B cell (primary cell): ENCODE results near the gene NEBL. TPM values are rescaled to one million over a fixed set of nuclear protein-coding genes. Genes with fewer than 3 reads are reported as not detected.

Experiments used
- ATAC-seq: fragments of 200-7000 bp; cut with Tn5 transposase; one replicate; pipeline ENCODE4 v1.10.0; 2021; ENCODE audit warnings: low read depth, mild to moderate bottlenecking, moderate number of reproducible peaks, moderate library complexity
- CTCF ChIA-PET: fragments of 350-600 bp; sonication (Branson Sonifier 250); formaldehyde crosslinking; loops from one replicate; lab custom pipeline; 2021; ENCODE audit warnings: antibody characterized with exemption, inconsistent platforms; lab: Charles Lee
- POLR2A ChIA-PET: fragments of 350-600 bp; sonication (Branson Sonifier 250); formaldehyde crosslinking; loops from one replicate; lab custom pipeline; 2021; ENCODE audit warnings: antibody characterized with exemption; lab: Charles Lee
- DNase-seq: peaks from one replicate; pipeline ENCODE4 v3.0.0; 2013
- H2AFZ ChIP-seq: 2 replicates; pipeline ENCODE4 v1.6.1; 2012; ENCODE audit warnings: mild to moderate bottlenecking, low read depth, low read length; ENCODE audit not compliant: insufficient read depth, poor library complexity, severe bottlenecking
- H3K27ac ChIP-seq, 2 donors: 1 replicate in 1 of 2; 2 replicates in 1 of 2; pipeline ENCODE4 v1.5.1; 2012 to 2013; ENCODE audit warnings: low read length in 2 of 2, mild to moderate bottlenecking in 2 of 2, moderate library complexity in 1 of 2
- H3K27me3 ChIP-seq, 4 experiments: fragments of 200-600 bp in 1 of 4; sonication (generic) in 1 of 4; replicated peaks in 1 of 4; 1 replicate in 2 of 4; 2 replicates in 2 of 4; pipeline versions ENCODE4 v1.6.1 to v1.7.0; 2013 to 2016; ENCODE audit warnings: low read length in 3 of 4, mild to moderate bottlenecking in 2 of 4, mixed read lengths in 1 of 4, moderate library complexity in 1 of 4; ENCODE audit not compliant: insufficient read depth in 4 of 4, control insufficient read depth in 3 of 4; ENCODE audit errors: control extremely low read depth in 1 of 4
- H3K36me3 ChIP-seq, 2 experiments: replicated peaks in 1 of 2; 1 replicate in 1 of 2; 2 replicates in 1 of 2; pipeline versions ENCODE4 v1.6.1 to v1.7.1; 2013; ENCODE audit warnings: low read length in 1 of 2; ENCODE audit not compliant: insufficient read depth in 2 of 2, control insufficient read depth in 1 of 2; ENCODE audit errors: control extremely low read depth in 1 of 2, extremely low read depth in 1 of 2
- H3K4me1 ChIP-seq, 2 donors: fragments of 200-600 bp in 1 of 2; sonication (generic) in 1 of 2; 1 replicate in 1 of 2; 2 replicates in 1 of 2; pipeline versions ENCODE4 v1.5.1 to v1.6.1; 2013 to 2017; ENCODE audit warnings: low read length in 2 of 2; ENCODE audit not compliant: control insufficient read depth in 2 of 2, insufficient read depth in 2 of 2
- H3K4me2 ChIP-seq: replicated peaks from 2 replicates; pipeline ENCODE3; 2012; ENCODE audit warnings: mild to moderate bottlenecking, low read depth, low read length; ENCODE audit not compliant: poor library complexity, severe bottlenecking
- H3K4me3 ChIP-seq, 5 experiments: fragments of 200-600 bp in 1 of 5; sonication (generic) in 1 of 5; 1 replicate in 3 of 5; 2 replicates in 2 of 5; pipeline versions ENCODE4 v1.5.1 to v1.7.0; 2011 to 2016; ENCODE audit warnings: low read length in 4 of 5, mild to moderate bottlenecking in 4 of 5, low read depth in 2 of 5, control low read depth in 1 of 5, moderate library complexity in 1 of 5; ENCODE audit not compliant: insufficient read depth in 1 of 5; ENCODE audit errors: control extremely low read depth in 1 of 5, extremely low read depth in 1 of 5
- H3K79me2 ChIP-seq: fragments of 200-600 bp; sonication (generic); one replicate; pipeline ENCODE4 v1.6.0; 2016; ENCODE audit warnings: low read length; ENCODE audit not compliant: control insufficient read depth, insufficient read depth
- H3K9ac ChIP-seq: fragments of 200-600 bp; sonication (generic); 2 replicates; pipeline ENCODE4 v1.6.1; 2017; ENCODE audit warnings: mild to moderate bottlenecking, low read length, moderate library complexity
- H3K9me3 ChIP-seq, 3 donors: one replicate each; pipeline versions ENCODE4 v1.6.1 to v1.7.1; 2013; ENCODE audit warnings: low read length in 2 of 3; ENCODE audit not compliant: control insufficient read depth in 2 of 3, insufficient read depth in 1 of 3; ENCODE audit errors: control extremely low read depth in 1 of 3
- H4K20me1 ChIP-seq: 2 replicates; pipeline ENCODE4 v1.6.0; 2012; ENCODE audit warnings: mild to moderate bottlenecking, low read length; ENCODE audit not compliant: insufficient read depth, control insufficient read depth, poor library complexity, severe bottlenecking
- H3K27ac Mint-ChIP-seq: one replicate; pipeline ENCODE4 v1.8.0; 2021; ENCODE audit warnings: mixed read lengths
- H3K27me3 Mint-ChIP-seq: one replicate; pipeline ENCODE4 v1.8.0; 2021; ENCODE audit warnings: mixed read lengths
- H3K4me1 Mint-ChIP-seq: one replicate; pipeline ENCODE4 v1.8.0; 2021; ENCODE audit warnings: mixed read lengths
- H3K4me3 Mint-ChIP-seq: one replicate; pipeline ENCODE4 v1.8.0; 2021; ENCODE audit warnings: mixed read lengths
- H3K9me3 Mint-ChIP-seq: one replicate; pipeline ENCODE4 v1.8.0; 2022; ENCODE audit warnings: mixed read lengths; ENCODE audit not compliant: insufficient read depth
- CTCF ChIP-seq: fragments of 200-600 bp; IDR thresholded peaks from one replicate; pipeline ENCODE4 v1.8.0; 2022; ENCODE audit warnings: antibody characterized with exemption, mild to moderate bottlenecking
- EZH2 ChIP-seq: IDR thresholded peaks from 2 replicates; pipeline ENCODE4 v1.6.1; 2012; ENCODE audit warnings: borderline replicate concordance, low read depth, mild to moderate bottlenecking, moderate library complexity, low read length; ENCODE audit not compliant: insufficient read depth, poor library complexity, severe bottlenecking
- WGBS: methylation state at CpG from one replicate; pipeline ENCODE4 v1.1.5; 2013; ENCODE audit warnings: missing lambda C conversion rate; ENCODE audit not compliant: insufficient coverage; 5-methylcytosine and 5-hydroxymethylcytosine counted together
- intact Hi-C: fragments of 100-400 bp; cut with micrococcal nuclease; formaldehyde crosslinking; loops from one replicate; pipeline ENCODE4 v1.10.0; 2022
- polyA plus RNA-seq: library from polyadenylated mRNA; depleted of rRNA; stranded (reverse); fragments of >200 nt; gene quantifications from 2 replicates; pipeline ENCODE4 v1.2.3, GENCODE V29; 2012
- total RNA-seq, 2 donors: library from RNA; stranded (reverse); fragments of 120-200 nt in 1 of 2; gene quantifications; 1 replicate in 1 of 2; 2 replicates in 1 of 2; pipeline versions ENCODE4 v1.2.3 to v1.2.4, GENCODE V29; 2013 to 2022

The NEBL gene
- total and polyA plus RNA-seq, 2 donors (not counting 1 experiment from before 2014, with no cell fraction given) = not detected

GRCh38 chr10:20769481-20769880 lies 127.6 kb downstream of the NEBL start:
- no peaks in the 10 kb centered on the region for H3K36me3 ChIP-seq
- no peaks in the 10 kb centered on the region for H3K79me2 ChIP-seq
- ATAC-seq (no peak), DNase-seq (no peak)
- H4K20me1 ChIP-seq = no peaks in the 10 kb centered on the region
- Mint-ChIP-seq H3K27me3 (no peaks in the 10 kb centered on the region), H3K4me1 (no peaks in the 10 kb centered on the region), H3K27ac (no peak overlapping the region), H3K4me3 (no peak overlapping the region), H3K9me3 (peaks cover 2% of the 10 kb centered on the region)
- TF ChIP-seq EZH2 (no peak), CTCF (no peak)
- ChIA-PET POLR2A (no interaction called here), CTCF (no interaction called here)
- WGBS = no CpG with 5 or more reads among the region's 3 CpGs
- no peaks in the 10 kb centered on the region for H3K4me1 ChIP-seq
- no peak overlapping the region for H3K4me2 ChIP-seq
- H3K9me3 ChIP-seq = no peaks in the 10 kb centered on the region
- H3K27me3 ChIP-seq = no peaks in the 10 kb centered on the region
- no peak overlapping the region for H3K9ac ChIP-seq
- H3K4me3 ChIP-seq = no peak overlapping the region
- intact Hi-C loops = no loop called here
- H2AFZ ChIP-seq = no peak overlapping the region
- H3K27ac ChIP-seq = no peak overlapping the region

GRCh38 chr10:20768843-20769242 lies 128.3 kb downstream of the NEBL start:
- Histone ChIP-seq H3K4me3 (no peak overlapping the region), H3K79me2 (no peaks in the 10 kb centered on the region), H3K9ac (no peak overlapping the region), H2AFZ (no peak overlapping the region), H3K4me2 (no peak overlapping the region), H4K20me1 (no peaks in the 10 kb centered on the region), H3K36me3 (no peaks in the 10 kb centered on the region), H3K4me1 (no peaks in the 10 kb centered on the region), H3K27ac (no peak overlapping the region), H3K9me3 (no peaks in the 10 kb centered on the region), H3K27me3 (no peaks in the 10 kb centered on the region)
- no peak overlapping the region for H3K27ac Mint-ChIP-seq
- no peaks in the 10 kb centered on the region for H3K27me3 Mint-ChIP-seq
- H3K4me3 Mint-ChIP-seq = no peak overlapping the region
- intact Hi-C loops = no loop called here
- WGBS = no CpG with 5 or more reads among the region's 3 CpGs
- ChIA-PET POLR2A (no interaction called here), CTCF (no interaction called here)
- ATAC-seq (no peak), DNase-seq (no peak)
- no peaks in the 10 kb centered on the region for H3K4me1 Mint-ChIP-seq
- TF ChIP-seq EZH2 (no peak), CTCF (no peak)
- H3K9me3 Mint-ChIP-seq = peaks cover 2% of the 10 kb centered on the region
